NCI-H1694 treated with DMSO at 0.1 percent for 48 hours (cell line): ENCODE measurements around the gene RAB33B.
"Not testable (repeated sequence)": the region's sequence is repeated elsewhere in the genome, so short reads cannot be mapped to it uniquely, and the experiment has no call there.

Experiments used
- DNase-seq: peaks from one replicate; lab custom pipeline; 2025; lab: John Stamatoyannopoulos, UW

The RAB33B gene

DNA sequence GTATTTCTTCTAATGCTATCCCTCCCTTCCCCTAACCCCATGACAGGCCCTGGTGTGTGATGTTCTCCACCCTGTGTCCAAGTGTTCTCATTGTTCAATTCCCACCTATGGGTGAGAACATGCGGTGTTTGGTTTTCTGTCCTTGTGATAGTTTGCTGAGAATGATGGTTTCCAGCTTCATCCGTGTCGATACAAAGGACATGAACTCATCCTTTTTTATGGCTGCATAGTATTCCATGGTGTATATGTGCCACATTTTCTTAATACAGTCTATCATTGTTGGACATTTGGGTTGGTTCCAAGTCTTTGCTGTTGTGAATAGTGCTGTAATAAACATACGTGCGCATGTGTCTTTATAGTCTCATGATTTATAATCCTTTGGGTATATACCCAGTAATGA lies 10.6 kb downstream of the RAB33B start:
- not testable (repeated sequence) for DNase-seq

DNA sequence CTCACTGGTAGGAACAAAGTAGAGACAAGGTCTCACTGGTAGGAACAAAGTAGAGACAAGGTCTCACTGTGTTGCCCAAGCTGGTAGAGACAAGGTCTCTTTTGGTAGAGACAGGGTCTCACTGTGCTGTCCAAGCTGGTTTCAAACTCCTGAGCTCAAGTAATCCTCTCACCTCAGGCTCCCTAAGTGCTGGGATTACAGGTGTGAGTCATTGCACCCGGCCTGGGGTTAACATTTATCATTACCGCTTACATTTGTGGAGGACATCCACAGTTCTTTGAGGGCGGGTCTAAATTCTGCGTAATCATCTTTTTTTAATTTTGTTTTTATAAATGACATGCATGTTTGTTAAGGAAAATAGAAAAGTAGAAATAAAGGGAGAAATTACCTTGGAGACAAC lies 12.0 kb downstream of the RAB33B start:
- no peak for DNase-seq

DNA sequence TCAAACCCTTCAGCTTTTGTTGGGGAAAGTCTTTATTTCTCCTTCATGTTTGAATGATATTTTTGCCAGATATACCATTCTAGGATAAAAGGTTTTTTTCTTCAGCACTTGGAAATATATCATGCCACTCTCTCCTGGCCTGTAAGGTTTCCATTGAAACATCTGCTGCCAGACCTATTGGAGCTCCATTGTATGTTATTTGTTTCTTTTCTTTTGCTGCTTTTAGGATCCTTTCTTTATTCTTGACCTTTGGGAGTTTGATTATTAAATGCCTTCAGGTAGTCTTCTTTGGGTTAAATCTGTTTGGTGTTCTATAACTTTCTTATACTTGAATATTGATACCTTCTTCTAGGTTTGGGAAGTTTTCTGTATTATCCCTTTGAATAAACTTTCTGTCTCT lies 14.8 kb downstream of the RAB33B start:
- not testable (repeated sequence) for DNase-seq

DNA sequence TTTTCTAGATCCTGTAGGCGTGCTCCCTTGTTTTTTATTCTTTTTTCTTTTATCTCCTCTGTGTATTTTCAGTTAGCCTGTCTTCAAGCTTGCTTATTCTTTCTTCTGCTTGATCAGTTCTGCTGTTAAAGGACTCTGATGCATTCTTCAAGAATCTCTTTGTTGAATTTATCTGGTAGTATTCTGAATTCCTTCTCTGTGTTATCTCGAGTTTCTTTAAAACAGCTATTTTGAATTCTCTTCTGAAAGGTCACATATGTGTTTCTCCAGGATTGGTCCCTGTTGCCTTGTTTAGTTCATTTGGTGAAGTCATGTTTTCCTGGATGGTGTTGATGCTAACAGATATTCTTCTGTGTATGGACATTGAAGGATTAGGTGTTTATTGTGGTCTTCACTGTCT lies 15.3 kb downstream of the RAB33B start:
- DNase-seq, result no peak

DNA sequence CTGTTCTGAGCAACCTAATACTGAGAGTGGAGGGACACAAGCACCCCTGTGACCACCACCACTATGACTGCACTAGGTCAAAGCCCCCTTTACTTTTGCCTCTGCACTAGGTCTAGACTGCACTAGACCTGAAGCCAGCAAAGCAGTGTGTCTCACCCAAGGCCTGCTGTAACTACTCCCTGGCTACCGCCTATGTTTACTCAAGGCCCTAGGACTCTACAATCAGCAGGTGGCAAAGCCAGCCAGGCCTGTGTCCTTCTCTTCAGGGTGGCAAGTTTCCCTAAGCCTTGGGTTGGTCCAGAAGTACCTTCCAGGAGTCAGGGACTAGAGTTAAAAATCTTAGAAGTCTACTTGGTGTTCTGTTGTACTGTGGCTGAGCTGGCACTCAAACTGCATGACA lies 15.9 kb downstream of the RAB33B start:
- DNase-seq, result no peak

DNA sequence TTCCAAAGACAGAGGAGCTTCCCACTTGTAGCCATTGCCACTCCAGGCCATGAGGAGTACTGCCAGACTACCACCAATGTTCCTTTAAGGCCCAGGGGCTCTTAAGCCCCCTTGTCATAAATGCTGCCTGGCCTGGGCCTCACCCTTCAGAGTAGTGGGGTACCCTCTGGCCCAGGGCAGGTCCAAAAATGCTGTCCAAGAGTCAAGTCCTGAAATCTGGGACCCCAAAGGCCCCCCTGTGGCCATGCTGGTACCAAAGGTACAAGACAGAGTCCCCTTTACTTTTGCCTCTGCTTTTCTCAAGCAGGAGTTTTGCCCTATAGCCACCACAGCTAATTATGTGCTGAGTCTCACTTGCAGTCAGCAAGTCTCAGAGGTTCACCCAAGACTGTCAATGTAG lies 16.4 kb downstream of the RAB33B start:
- DNase-seq, result no peak

DNA sequence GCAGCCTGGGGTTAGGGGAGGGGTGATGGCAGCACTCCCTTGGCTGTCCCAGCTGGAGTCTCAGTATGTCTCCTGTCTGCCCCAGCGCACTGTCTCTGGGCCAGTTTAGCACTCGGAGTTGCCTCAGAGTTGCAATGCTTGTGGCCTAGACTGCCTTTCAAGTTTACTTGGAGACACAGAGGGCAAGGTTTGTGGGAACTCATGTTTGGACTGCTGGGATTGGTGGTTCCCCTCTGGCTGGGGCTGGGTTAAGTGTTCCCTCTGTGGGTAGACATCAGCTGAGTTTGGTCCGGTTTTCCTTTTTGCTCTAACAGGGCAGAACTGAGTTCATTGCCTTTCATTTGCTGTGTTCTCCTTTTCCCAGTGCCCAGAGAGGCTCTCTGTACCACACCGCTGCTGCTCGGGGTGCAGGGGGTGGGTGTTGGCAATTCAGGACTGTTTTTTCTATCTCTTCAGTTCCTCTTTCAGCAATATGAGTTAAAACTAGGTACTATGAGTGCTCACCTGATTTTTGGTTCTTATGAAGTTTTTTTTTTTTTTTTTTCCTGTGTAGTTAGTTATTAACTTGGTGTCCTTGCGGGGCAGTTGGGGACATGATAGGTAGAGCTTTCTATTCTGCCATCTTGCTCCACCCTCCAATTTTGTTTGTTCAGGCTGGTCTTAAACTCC lies 17.2 kb downstream of the RAB33B start:
- no peak for DNase-seq

DNA sequence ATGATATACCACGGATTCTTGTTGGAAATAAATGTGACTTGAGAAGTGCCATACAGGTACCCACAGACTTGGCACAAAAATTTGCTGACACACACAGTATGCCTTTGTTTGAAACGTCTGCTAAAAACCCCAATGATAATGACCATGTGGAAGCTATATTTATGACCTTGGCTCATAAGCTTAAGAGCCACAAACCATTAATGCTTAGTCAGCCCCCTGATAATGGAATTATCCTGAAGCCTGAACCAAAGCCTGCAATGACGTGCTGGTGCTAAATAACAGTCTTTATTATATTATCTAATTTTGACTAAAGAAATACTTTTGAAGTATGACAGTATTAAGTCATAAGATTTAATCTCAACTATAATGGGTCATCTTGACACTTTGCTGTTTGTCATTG lies 18.9 kb downstream of the RAB33B start:
- no peak for DNase-seq

DNA sequence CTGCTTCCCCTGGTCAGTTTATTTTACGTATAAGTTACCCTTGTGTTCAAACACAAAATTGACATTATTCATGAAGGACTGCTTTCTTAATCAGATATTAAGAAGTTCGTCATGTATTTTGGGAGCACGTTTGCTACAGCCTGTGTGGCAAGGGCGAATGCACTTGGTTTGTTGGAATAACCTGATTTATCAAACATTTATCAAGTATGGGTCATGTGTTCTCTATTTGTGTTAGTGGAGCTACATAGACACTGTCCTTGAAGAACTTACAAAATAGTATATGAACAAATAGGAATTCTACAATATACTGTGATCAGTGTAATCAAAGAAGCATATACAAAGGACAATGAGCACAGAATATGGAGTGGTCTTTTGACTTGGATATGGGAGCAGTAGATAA lies 22.4 kb downstream of the RAB33B start:
- DNase-seq, result no peak

DNA sequence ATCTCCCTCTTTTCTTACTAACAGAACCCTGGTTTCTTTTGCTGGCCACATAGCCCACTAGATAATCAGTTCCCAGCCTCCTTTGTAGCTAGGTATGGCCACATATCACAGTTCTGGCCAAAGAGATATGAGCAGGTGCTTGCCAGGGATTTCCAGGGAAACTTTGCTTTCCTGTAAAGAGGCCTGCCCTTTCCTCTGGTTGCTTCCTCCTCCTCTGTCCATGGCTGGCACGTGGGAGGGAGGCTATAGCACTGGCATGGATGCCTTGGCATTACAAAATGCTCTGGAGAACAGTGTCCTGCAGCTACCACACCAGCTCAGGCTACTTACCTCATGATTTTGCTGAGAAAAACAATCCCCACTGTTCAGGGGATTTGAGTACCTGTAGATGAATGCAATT lies 27.5 kb downstream of the RAB33B start:
- DNase-seq, result no peak

DNA sequence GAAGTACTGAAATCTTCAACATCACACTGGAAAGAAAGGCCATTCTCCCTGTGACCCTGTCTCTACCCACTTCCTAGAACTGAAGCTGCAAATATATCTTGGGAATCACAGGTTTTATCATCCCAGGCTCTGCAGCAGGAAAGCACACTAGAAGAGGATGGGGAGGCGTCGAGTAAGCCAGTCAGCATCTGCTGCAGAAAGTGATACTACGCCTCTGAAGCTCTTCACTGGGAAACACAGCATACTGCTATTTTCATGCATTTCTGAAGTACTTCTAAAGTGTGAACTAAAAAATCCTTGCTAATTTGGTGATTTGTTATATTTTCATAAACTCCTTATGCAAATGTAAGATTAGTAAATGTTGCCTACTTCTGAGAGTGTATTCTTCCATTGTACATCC lies 29.1 kb downstream of the RAB33B start:
- no peak for DNase-seq

DNA sequence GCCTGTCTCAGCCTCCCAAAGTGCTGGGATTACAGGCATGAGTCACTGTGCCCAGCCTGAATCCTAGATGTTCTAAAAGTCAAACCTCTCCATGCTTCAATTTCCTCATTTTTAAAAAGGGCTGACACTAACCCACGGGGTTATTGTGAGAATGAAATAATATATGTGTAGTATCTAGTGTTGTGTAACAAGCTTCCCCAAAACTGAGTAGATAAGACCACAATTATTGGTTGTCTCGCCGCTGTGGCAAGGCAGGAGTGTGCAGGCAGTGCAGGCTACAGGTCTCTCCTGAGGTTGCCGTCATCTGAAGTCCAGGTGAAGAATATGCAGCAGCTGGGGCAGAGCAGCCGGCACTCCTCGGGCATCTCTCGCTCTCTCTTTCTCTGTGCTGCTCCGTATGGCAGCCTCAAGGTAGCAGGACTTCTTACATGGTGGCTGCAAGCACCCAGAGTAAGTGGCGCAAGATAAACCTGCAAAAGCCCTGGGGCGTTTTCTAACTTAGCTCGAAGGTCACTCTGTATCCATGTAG lies 30.9 kb downstream of the RAB33B start:
- DNase-seq, result no peak

DNA sequence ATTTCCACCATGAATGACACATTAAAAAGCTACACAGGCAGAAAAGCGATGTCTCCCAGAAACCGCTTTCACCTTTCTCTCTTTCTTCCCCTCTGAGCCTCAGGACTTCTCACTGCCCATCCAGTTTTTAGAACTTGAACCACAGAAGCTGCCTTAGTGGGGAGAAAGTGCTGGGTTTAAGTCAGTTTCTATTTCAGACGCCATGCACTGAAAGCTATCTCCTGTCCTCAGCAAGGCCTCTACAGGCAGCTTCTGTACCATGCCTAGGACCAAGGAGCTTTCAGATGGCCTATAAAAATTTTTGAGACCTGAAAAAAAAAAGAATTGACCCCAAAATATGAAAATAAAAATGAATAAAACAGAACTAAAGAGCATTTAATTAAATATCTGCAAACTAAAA lies 34.5 kb downstream of the RAB33B start:
- no peak for DNase-seq

DNA sequence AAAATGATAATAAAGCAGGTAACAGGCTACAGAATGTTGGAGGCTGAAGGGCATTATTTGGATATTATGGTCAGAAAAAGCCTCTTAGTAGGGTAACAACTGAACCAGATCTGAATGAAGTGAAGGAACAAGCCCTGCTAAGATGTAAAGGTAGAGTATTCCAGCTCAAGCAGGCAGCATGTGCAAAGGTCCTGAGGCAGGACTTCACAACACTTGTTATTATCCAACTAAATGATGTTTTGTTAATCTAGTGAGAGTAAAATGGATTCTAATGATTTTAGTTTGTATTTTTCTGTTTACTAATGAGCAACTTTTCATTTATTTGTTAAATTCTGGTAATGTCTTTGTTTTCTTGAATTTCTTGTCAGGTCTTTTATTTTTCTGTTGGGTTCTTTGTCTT lies 35.7 kb downstream of the RAB33B start:
- DNase-seq, result no peak

DNA sequence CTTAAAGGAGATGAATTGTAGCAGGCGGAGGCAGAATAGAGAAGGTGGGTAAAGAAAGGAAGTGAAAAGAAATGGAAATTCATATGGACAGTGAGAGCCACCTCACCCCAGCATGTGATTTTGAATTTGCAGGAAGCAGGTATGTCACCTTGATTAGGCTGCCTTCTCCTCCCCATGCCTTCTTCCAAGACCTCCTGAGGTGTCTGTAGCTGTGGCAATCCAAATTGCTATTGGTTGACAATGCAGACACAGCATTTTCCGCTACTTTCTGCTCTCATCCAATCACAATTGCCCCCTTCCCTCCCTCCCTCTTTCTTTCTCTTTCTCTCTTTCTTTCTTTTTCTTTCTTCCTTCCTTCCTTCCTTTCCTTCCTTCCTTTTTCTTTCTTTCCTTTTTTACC lies 38.5 kb downstream of the RAB33B start:
- no peak for DNase-seq

DNA sequence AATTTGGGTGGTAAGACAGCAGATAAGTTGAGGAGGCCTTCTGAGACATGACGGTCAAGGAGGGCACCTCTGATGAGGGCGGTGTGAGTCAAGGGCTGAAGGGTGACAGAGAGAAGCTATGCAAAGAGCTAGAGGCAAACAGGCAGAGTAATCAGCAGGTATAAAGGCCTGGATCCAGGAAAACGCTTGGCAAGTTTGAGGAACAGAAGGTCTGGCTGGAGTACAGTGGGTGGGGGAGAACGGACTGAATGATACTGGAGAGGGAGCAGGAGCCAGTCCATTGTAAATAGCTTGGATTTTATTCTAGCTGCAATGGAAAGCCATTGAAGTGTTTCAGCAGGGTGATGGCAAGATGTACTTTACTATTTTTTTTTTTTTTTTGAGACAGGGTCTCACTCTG lies 39.3 kb downstream of the RAB33B start:
- DNase-seq, result no peak

DNA sequence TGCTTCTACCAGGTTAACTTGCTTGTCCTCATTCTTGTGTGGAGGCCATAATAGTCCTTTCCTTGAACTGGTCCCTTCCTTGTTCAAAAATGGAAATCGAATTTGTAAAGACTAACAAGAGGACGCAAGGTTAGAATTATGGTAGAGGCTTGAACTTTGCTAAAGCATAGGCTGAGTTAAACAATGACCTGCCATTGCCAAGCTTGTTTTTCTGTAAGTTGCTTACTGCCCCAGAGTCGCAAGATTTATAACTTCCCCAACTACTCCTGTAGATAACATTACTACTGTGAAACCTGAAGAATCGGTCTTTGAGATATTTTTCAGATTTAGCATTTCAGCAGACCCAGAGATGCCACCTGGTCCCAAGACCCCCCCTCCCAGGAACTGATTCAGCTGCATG lies 45.3 kb downstream of the RAB33B start:
- no peak for DNase-seq

DNA sequence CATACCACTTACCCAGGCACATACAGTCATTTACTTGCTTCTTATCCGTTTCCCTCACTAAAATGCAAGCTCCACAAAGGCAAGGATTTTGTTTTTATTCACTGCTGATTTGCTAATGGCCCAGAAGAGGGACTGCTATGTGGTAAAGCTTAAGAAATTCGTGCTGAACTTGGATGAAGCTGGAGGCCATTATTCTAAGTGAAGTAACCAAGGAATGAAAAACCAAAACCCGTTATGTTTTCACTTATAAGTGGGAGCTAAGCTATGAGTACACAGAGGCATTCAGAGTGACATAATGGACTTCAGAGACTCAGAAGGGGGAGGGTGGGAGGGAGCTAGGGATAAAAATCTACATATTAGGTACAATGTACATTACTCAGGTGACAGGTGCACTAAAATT lies 47.2 kb downstream of the RAB33B start:
- no peak for DNase-seq

DNA sequence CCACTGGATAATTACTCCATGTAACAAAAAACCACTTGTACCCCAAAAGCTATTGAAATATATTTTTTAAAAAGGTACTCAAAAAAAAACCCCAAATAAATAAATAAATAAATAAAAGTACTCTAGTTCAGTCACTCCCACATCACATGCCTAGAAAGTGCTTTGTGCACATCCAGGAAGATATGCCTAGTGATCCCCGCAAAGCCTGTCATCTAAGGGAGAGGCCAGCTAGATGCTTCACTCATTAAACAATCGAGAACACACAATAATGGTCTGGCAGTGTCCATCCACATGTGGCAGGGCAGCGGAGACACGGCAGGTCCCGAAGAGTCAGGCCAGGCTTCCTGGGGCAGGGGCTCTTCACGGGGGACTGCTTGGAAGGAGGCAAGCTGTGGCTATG lies 47.6 kb downstream of the RAB33B start:
- DNase-seq, result no peak

DNA sequence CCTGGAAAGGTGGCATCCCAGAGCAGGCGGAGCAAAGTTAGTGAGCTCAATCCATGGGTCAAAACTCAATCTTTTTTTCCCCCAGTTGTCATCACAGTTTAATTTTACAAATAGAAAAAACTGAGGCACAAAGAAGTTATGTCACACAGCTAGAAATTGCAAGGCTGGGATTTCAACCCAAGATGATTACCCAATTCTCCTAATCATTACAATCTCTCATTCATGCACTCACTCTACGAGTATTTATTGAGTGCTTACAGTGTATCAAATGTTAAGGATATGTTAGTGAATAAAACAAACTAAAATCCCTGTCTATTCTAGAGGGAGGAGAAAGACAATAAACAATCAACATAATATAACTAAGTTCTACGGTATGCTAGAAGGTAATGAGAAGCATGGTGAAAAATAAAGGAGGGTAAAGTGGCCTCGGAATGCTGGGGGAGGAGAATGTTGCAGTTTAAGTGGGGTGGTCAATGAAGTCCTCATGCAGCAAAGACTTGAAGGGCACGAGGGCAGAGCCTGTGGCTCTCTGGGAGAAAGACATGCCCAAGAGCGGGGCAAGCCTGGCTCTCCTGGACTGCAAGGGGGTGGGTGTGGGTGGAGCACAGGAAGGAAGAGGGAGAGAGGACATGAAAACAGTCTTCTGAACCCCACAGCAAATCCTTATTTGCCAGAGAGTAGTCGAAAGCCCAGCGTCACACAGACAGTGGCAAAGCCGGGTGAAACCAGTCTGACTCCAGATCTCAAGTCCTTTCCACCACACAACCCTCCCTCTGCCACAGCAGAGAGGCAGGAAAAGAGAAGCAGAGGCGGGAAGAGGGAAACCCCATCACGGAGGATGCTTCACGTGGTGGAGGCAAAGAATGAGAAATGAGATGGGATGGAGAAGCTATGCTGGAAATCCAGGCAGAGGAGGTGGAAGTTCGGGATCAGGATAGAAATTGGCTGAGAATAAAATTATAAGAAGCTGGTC lies 48.3 kb downstream of the RAB33B start:
- DNase-seq, result no peak

DNA sequence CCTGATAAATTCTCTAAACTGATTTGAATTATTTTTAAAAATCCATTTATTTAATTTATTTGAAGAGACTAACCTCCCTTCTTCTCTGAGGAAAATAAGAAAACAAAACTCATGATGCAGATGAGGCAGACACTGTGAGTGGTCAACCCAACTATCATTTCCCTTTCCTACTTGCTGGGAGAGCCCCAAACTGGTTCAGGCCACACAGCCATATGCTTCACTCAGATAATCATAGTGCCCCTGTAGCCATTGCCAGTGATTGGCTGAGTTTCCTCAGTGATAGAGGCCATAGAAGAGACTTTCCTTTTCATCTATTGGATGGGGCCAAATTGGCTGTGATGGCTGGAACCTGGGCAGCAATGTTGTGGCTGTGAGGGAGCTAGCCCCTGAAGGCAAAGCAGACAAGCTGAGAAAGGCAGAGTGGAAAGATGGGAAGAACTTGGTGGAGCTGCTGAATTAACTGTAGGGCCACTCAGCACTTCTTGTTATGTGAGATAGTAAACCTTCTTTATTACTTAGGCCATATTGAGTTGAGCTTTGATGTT lies 49.8 kb downstream of the RAB33B start:
- DNase-seq, result no peak

DNA sequence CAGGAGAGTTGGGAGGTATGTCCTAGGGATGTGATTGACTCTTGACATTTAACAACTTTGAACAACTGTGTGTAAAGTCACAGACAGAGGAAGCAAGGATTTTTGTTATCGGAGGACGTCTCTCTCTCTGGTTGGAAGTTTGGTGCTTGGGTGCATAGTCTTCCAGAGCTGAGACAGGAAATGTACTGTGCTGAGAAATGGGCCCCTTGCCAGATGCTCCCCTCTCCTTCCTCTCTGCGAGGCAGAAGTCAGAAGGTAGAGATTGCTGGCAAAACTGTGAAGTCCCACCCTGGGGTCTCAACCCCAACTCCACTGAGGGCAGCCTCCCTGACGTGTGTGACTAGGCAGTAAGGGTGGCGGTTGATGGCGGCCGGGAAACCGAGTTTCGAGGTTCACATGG lies 52.9 kb downstream of the RAB33B start:
- DNase-seq, result no peak
